Upper lobe of left lung (tissue), 6 donors: ENCODE data around the gene MESP2. TPM values are rescaled to one million over a fixed set of nuclear protein-coding genes. Genes with fewer than 3 reads are reported as not detected.

Source experiments
- ATAC-seq, 2 donors: fragments of 200-7000 bp; cut with Tn5 transposase; one replicate each; pipeline ENCODE4 v1.9.1; 2022; ENCODE audit warnings: mild to moderate bottlenecking in 2 of 2, moderate library complexity in 2 of 2; ENCODE audit not compliant: low FRiP score in 2 of 2
- DNase-seq, 2 donors: peaks; one replicate each; pipeline ENCODE4 v3.0.0-alpha.2; 2019 to 2020
- H3K27ac ChIP-seq, 4 donors: fragments of 200-600 bp; sonication (generic); one replicate each; pipeline ENCODE4 v1.5.1; 2016 to 2019
- H3K27me3 ChIP-seq, 4 donors: fragments of 200-600 bp; sonication (generic); one replicate each; pipeline ENCODE4 v1.5.1; 2017 to 2019
- H3K36me3 ChIP-seq, 4 donors: fragments of 200-600 bp; sonication (generic); one replicate each; pipeline ENCODE4 v1.5.1; 2016 to 2019
- H3K4me1 ChIP-seq, 4 donors: fragments of 200-600 bp; sonication (generic); one replicate each; pipeline ENCODE4 v1.5.1; 2018 to 2019
- H3K4me3 ChIP-seq, 4 donors: fragments of 200-600 bp; sonication (generic); one replicate each; pipeline ENCODE4 v1.5.1; 2017 to 2019; ENCODE audit warnings: mild to moderate bottlenecking in 2 of 4, moderate library complexity in 1 of 4
- H3K9me3 ChIP-seq, 4 donors: fragments of 200-600 bp; sonication (generic); one replicate each; pipeline ENCODE4 v1.5.1; 2018 to 2019
- CTCF ChIP-seq, 6 experiments: fragments of 450-650 bp in 4 of 6; fragments of 200-600 bp in 2 of 6; sonication (generic) in 2 of 6; IDR thresholded peaks; one replicate each; pipeline ENCODE4 v1.5.1; 2016 to 2019; ENCODE audit warnings: antibody characterized with exemption in 6 of 6
- EP300 ChIP-seq, 4 donors: sonication (generic); formaldehyde crosslinking; IDR thresholded peaks; one replicate each; pipeline ENCODE4 v1.5.1; 2017; ENCODE audit warnings: antibody characterized with exemption in 4 of 4, control low read depth in 2 of 4
- POLR2A ChIP-seq, 4 donors: fragments of 450-650 bp; IDR thresholded peaks; one replicate each; pipeline ENCODE4 v1.5.1; 2016 to 2017; ENCODE audit warnings: antibody characterized with exemption in 4 of 4, mild to moderate bottlenecking in 2 of 4
- POLR2AphosphoS5 ChIP-seq, 2 donors: sonication (generic); formaldehyde crosslinking; IDR thresholded peaks; one replicate each; pipeline ENCODE4 v1.5.1; 2017; ENCODE audit warnings: antibody characterized with exemption in 2 of 2
- WGBS, 2 donors: methylation state at CpG; one replicate each; pipeline ENCODE4 v1.1.5; 2017 to 2018; 5-methylcytosine and 5-hydroxymethylcytosine counted together
- total RNA-seq, 6 donors: library from RNA; depleted of rRNA in 4 of 6; stranded (reverse); fragments of >200 nt in 4 of 6; gene quantifications; one replicate each; pipeline versions ENCODE4 v1.1.0 to v1.2.1, GENCODE V29; 2016 to 2021
- donor health status: DM: no; HTN: no; CAD: no; lungs with moderate emphysema.
- donor health status: DM: no; HTN: yes; CAD: no; lungs with severe emphysema.

Gene MESP2
- total RNA-seq, 6 donors from 2014 or later = 0.26 TPM; not detected in 5

- WGBS, 2 donors = 65 to 67% methylated on average over 10 of the region's 10 CpGs
- no peak overlapping the region for H3K4me3 ChIP-seq
- H3K4me1 ChIP-seq = peaks cover 5 to 20% (median 14%) of the 10 kb centered on the region in 4 donors
- no peak overlapping the region for H3K27ac ChIP-seq
- TF ChIP-seq POLR2AphosphoS5 (IDR thresholded peaks at IDR 0.05) (no peak), POLR2A (IDR thresholded peaks at IDR 0.05) (no peak), EP300 (IDR thresholded peaks at IDR 0.05) (no peak), CTCF (IDR thresholded peaks at IDR 0.05) (no peak)
- no peaks in the 10 kb centered on the region for H3K9me3 ChIP-seq
- ATAC-seq (no peak), DNase-seq (no peak)
- H3K36me3 ChIP-seq = no peaks in the 10 kb centered on the region
- H3K27me3 ChIP-seq = peaks cover 0 to 12% (median 9%) of the 10 kb centered on the region in 4 donors
Observed at GRCh38 chr15:89817701-89818280, 41.7 kb downstream of the MESP2 start.

- Histone ChIP-seq H3K27ac (no peak overlapping the region), H3K9me3 (no peaks in the 10 kb centered on the region), H3K27me3 (peaks cover 0 to 12% (median 9%) of the 10 kb centered on the region in 4 donors), H3K4me1 (peaks cover 5 to 20% (median 13%) of the 10 kb centered on the region in 4 donors), H3K4me3 (no peak overlapping the region), H3K36me3 (no peaks in the 10 kb centered on the region)
- TF ChIP-seq CTCF (IDR thresholded peaks at IDR 0.05) (no peak), EP300 (IDR thresholded peaks at IDR 0.05) (no peak), POLR2A (IDR thresholded peaks at IDR 0.05) (no peak), POLR2AphosphoS5 (IDR thresholded peaks at IDR 0.05) (no peak)
- DNase-seq (no peak), ATAC-seq (no peak)
- 52 to 55% methylated on average over 10 of the region's 10 CpGs for WGBS, 2 donors
Observed at GRCh38 chr15:89818287-89818686, 42.2 kb downstream of the MESP2 start.

GRCh38 chr15:89820666-89821611 lies 44.8 kb downstream of the MESP2 start:
- 54 to 55% methylated on average over 12 of the region's 12 CpGs for WGBS, 2 donors
- Histone ChIP-seq H3K27ac (peak overlapping the region; percentile 19 to 81 (median 66)), H3K36me3 (no peaks in the 10 kb centered on the region), H3K27me3 (no peaks in the 10 kb centered on the region), H3K4me3 (no peak overlapping the region), H3K4me1 (peaks cover 0 to 8% (median 3%) of the 10 kb centered on the region in 4 donors), H3K9me3 (no peaks in the 10 kb centered on the region)
- ATAC-seq (peak; percentile 66 to 83), DNase-seq (peak in 1 of 2 donors; percentile 82)
- TF ChIP-seq POLR2A (IDR thresholded peaks at IDR 0.05) (peak in 1 of 4 donors; percentile 17), CTCF (IDR thresholded peaks at IDR 0.05) (no peak), POLR2AphosphoS5 (IDR thresholded peaks at IDR 0.05) (peak; percentile 47 to 51)

- DNase-seq = no peak
- Histone ChIP-seq H3K36me3 (no peaks in the 10 kb centered on the region), H3K4me1 (peaks cover 0 to 10% (median 5%) of the 10 kb centered on the region in 4 donors), H3K9me3 (no peaks in the 10 kb centered on the region), H3K27me3 (no peaks in the 10 kb centered on the region), H3K27ac (peak overlapping the region in 2 of 4 donors; percentile 71 to 81), H3K4me3 (no peak overlapping the region)
- no peak for ATAC-seq
- TF ChIP-seq CTCF (IDR thresholded peaks at IDR 0.05) (no peak), POLR2AphosphoS5 (IDR thresholded peaks at IDR 0.05) (no peak), EP300 (IDR thresholded peaks at IDR 0.05) (no peak), POLR2A (IDR thresholded peaks at IDR 0.05) (no peak)
- WGBS, 2 donors = 59 to 72% methylated on average over 11 of the region's 11 CpGs
Observed at GRCh38 chr15:89822026-89822425, 45.9 kb downstream of the MESP2 start.
